CD4-positive, alpha-beta T cell treated with Interferon gamma for 1 hour (primary cell): ENCODE results near the gene GALNT15.

Experiments
- DNase-seq: peaks from one replicate; pipeline ENCODE4 v3.0.0-alpha.2; 2020

The GALNT15 gene, protein sequence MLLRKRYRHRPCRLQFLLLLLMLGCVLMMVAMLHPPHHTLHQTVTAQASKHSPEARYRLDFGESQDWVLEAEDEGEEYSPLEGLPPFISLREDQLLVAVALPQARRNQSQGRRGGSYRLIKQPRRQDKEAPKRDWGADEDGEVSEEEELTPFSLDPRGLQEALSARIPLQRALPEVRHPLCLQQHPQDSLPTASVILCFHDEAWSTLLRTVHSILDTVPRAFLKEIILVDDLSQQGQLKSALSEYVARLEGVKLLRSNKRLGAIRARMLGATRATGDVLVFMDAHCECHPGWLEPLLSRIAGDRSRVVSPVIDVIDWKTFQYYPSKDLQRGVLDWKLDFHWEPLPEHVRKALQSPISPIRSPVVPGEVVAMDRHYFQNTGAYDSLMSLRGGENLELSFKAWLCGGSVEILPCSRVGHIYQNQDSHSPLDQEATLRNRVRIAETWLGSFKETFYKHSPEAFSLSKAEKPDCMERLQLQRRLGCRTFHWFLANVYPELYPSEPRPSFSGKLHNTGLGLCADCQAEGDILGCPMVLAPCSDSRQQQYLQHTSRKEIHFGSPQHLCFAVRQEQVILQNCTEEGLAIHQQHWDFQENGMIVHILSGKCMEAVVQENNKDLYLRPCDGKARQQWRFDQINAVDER

DNA sequence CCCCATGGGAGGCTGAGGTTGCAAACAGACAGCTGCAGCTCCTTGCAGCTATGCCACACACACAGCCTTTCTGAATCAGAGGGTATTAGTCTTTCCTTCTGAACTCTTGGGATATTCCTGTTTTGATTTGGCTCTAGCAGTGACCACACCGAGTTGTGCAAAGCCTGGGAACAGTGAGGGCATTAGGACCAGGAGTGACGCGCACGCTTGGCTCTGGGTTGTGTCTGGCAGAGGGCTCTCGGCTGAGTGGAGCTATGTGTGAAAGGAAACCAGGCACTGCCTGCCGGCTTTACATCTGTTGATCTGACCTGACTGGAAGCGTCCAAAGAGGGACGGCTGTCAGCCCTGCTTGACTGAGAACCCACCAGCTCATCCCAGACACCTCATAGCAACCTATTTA lies at the start of gene GALNT15:
Gene GALNT15 (plus strand): TSS at position 292 of the 400 bp plus-strand sequence. CDS start 472 bp downstream, outside the sequence.
- DNase-seq, result no peak

DNA sequence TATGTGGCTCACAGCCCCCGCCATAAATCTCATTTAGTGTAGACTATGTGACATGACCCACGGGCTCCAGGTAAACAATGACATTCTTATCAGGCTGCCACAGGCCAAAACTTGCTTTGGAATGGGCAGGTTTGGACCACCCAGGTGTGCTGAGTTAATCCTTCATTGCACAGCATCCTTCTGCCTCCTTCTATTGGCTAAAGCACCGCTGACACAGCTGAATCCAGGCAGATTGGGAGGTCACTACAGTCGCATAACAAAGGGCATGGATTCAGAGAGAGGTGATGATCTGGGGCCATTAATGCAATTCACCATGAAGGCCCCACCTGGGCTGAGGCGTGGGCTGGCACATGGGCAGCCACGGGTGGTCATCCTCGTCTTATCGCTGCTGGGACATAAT lies 47.8 kb upstream of the GALNT15 start:
- DNase-seq, result no peak

DNA sequence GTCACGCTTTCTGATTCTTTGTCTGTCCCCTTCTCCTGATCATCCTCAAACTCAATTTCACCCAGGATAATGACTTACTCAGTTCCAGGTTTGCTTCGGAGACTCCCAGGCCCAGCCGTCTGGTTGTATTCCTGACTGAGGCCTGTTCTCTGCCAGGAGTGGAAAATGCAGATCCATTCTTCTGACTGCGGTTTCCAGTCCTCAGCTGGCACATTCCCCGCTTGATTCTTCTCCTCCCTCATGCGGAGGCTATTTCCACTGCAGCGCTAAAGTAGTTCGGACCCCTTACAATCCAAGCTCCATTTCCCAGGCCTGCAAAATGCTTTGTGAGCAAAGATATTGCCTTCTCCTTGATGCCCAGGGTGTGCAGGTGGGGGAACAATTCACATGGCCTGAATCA lies 47.2 kb upstream of the GALNT15 start:
- DNase-seq, result no peak

DNA sequence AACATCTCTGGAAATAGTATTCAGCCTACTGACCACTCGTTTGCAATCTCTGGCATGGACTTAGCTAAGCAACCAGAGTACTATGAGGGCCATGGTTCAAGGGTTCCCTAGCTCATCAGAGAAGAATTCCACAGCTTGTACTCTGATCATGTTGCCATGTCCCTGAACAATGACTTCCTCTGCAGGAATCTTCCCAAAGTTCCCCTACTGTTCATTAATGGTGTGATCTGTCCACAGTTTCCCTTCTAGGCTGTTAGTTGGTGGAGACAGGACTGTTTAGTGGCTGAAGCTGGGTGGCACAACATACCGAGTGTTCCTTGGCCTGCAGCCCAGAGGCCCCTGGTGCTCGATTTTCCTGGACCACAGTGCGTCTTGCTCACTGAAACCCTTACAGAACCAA lies 44.4 kb upstream of the GALNT15 start:
- no peak for DNase-seq

DNA sequence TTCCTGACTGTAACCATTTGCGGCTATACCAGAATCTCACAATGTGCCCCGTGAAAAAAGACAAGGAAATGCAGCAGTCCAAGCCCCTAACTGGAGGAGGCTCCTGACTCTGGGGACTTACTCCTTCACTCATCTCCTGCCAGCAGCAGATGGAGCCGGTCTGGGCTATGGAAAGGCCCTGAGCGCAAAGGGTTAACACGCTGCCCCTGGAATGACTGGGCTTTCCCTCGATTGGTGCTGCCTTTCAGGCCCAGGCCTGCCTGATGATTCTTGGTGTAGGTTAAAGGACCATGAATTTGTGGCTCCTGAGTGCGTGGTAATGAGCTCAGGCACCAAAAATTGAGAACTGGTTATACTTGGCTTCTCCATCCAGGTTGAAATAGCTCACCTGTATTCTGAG lies 42.3 kb upstream of the GALNT15 start:
- no peak for DNase-seq

DNA sequence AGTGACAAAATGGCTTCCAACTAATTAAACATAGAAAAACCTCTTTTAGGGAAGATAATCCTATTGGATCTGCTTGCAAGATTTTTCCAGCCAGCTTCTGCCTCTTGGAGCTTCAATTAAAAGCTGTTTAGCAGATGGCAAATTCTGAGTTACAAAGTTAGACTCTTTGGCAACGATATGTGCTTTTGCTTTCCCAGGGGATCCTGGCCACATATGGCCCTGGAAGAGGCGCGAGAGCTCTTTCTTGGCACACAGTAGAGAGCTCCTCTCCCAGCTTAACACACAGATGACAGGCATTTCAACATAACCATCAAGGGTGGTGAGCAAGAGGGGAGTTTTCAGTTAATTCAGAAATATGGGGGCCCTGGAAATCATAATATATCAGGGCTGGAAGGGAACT lies 41.6 kb upstream of the GALNT15 start:
- no peak for DNase-seq

DNA sequence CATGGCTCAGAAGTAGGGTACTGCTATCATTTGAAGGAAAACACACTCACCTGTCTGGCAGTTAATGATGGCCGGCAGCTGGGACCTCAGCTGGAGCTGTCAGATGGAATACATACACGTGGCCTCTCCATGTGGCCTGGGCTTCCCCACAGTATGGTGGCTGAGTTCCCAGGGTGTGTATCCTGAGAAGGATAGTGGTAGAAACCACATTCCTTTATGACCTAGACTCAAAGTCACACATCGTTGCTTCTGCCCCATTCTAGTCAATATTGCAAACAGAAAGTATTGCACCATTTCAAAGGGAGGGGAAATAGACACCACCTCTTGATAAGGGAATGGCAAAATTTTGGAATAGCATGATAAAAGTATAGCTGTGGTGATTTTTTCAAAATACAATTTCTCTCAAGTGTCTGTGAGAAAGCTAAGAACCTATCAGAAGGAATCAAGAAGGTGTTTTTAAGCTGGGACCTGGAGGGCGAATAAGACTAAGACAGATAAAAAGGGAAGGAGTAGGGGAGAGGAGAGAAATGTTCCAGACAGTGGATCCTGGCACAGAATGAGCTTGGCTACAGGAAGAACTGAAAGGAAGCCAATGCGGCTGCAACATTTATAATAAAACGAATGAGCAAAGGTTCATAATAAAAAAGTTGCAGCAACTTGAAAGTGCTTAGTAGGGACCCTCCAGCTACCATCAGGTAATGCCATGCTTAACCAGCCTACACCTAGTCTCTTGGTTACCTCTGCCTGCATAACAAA lies 40.1 kb upstream of the GALNT15 start:
- DNase-seq, result no peak

DNA sequence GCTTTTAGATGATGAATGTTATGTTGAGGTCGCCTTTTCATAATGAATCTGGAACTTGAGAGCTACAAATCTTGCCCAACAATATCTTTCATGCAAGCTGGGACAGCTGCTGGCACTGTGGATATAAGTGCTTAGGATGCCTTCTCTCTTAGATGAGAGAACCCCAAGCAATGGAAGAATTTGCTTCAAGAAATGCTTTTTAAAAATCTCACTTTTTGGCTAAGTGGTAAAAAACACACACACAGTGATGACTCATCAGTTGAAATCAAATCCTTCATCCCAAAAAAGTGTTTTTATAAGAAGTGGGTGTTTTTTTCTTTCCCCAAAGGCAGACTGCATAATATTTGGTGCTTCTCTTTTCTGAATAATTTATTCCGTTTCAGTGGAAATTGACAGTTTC lies 38.4 kb upstream of the GALNT15 start:
- DNase-seq, result no peak

DNA sequence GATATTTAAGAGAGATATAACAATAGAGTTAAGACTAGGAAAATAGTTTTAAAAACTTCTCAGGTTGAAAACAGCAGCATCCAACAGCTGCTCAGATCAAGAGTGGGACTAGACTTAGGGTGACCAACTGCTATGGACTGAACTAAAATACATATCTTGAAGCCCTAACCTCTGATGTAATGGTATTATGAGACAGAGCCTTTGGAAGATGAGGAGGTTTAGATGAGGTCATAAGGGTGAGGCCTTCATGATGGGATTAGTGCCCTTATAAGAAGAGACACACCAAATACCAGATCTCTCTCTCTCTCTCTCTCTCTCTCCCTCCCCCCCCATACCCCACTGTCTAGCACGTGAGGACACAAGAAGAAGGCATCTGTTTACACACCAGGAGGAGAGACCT lies 37.4 kb upstream of the GALNT15 start:
- no peak for DNase-seq

DNA sequence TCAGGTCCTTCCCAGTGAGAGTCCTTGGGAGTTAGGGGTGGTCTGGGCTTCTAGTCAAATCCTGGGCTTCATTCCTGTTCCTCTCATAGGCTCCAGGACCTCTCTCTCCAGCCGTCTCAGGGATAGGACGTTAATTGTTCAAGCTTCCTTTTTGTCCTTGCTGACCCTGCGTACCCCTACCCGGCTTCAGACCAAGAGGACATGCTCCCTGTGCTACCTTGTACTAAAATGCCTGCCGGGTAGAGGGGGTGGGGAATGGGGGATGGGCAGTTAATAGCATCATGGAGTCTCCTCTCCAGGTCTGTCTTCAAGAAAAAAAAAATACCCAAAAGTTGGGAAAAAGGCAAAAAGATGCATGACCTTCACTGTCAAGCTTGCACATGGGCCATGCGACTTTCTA lies 36.5 kb upstream of the GALNT15 start:
- DNase-seq, result no peak

DNA sequence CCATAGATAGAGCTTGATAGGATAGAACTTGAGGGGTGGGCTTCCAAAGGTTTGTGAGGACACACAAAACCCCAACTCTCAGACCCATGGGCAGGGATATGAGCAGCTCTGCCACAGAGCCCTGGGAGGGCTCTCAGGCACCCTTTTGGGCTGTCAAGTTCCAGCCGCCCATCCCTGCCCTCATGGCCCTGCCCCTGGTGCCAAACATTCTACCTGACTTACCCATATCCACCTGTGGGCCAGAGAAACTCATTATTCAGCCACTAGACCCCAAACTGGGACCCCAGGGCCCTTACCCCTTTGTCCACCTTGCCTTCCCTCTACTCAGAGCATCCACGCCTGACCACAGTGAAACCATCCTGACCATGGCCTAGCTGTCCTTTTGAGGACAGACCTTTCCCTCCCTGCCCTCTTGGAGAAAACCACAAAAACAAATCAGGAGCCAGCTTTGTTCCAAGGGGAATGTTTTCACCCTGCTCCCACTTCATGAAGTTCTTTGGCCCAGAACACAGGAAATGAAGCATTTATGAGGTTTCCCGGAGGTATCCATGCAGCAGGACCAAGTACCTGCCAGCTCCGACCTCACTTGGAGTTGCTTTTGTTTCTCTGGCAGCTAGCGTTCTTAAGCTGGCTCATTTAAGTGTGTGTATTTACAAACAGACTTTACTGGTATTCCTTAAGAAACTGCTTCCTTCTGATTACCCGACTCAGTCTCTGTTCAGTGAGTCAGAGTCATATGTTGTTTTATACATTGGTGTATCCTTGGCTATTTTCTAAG lies 34.2 kb upstream of the GALNT15 start:
- DNase-seq, result no peak

DNA sequence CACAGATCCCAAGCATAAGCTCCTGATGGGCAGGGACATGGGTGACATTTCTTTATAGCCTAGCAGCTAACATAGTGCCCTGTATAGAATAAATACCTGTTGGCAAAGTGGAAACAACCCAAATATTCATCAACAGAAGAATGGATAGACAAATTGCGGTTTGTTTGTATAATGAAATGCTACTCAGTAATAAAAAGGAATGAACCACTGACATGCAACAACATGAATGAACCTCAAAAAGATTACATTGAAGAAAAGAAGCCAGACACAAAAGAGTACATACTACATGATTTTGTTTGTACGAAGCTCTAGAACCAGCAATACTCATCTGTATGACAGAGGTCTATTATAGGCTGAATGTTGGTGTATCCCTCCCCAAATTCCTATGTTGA lies 33.6 kb upstream of the GALNT15 start:
- DNase-seq, result no peak

DNA sequence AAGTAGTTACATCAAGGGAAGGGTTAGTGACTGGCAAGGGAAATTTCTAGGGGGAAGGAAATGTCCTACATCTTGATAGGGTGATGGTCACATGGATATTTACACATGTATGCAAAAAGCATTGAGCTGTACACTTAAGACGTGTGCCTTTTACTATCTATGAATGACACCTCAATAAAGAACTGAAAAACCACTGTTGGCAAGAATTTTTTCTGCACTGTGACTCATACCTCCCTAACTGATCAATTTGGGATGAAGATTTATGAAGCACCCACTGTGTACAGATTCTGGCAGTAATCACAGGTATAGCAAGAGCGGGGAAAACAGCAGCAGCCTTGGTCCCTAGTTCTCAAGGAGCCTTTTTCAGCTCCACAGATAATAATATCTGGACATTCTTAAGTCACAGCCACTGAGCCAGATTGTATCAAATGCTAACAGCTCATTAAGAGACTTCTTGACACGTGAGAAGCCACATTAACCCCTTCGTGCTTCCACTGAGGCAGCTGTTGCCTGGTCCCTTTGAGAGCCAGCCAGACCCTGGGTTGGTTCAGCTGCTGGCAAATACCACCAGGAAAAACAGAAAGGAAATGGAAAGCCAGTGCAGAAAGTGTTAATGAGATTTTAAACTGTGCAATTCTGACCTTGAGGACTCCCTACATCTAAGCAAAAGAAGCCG lies 32.0 kb upstream of the GALNT15 start:
- DNase-seq, result no peak

DNA sequence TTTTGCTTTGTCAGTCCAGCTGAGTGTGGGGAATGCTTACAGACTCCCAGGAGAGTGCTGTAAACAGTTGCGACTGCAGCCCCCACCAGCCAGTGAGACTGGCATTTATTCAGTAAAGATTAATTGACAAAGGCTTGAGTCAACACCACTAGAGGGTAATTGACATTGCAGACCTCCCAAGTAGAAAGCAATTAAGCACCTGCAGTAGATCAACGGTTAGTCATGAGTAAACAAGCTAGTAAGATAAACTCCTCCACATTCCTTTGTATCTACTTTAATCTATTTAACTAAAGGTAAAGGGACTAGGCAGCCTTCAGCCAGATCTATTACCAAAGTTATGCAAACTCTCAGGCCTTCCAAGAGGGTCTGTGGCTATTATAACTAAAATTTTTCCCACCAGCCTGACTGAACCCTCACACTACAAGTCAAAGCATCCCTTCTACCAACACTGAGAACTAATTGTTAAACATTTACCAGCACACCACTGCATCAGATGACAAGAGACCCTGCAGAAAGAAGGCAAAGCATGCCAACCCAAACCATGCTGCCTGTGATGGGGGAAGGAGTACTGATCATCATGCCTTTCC lies 30.5 kb upstream of the GALNT15 start:
- no peak for DNase-seq

DNA sequence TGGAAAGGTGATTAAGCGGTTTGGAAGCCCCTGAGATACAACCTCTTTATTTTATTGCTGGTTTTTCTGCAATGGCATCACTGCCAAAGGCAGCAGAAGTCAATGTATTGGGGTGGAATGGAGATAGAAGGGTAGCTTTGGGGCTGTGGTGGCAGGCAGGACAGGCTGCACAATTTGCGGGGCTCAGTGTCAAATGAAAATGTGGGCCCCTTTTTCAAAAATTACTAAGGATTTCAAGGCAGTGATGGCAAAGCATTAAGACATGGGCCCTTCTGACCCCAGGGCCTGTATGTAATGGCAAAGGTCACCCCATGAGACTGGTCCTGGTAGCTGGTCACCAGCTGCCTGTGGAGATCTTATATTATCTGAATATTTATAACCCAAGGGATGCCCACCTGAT lies 29.3 kb upstream of the GALNT15 start:
- no peak for DNase-seq

DNA sequence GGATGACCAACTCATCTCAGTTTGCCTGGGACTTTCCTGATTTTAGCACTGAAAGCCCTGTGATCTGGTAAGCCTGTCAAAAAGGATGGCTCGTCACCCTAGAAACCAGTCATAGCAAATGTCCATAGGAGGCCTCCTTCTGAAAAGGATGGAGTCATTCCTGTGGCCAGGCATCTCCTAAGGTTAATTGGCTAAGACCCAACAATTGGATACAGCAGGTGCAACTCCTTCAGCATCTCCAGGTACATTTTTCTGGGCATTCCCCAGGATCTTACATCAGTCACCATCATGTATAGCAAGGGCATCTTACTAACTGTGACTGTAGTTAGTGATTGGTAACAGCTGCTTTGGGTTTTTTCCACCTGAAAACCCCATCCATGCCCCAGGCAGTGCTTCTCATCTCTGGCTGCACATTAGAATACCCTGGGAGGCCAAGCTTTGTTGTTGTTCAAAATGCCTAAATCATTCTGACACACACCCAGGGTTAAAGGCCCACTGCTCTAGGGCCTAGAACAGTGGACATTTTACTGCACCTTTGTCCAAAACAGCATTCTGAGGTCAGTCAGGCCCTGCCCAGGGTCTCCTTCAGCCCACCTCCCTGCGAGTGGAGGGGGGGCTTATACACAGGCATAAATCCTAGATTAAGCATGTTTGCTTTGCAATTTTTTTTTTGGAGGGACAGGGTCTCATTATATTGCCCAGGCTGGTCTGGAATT lies 28.3 kb upstream of the GALNT15 start:
- no peak for DNase-seq

DNA sequence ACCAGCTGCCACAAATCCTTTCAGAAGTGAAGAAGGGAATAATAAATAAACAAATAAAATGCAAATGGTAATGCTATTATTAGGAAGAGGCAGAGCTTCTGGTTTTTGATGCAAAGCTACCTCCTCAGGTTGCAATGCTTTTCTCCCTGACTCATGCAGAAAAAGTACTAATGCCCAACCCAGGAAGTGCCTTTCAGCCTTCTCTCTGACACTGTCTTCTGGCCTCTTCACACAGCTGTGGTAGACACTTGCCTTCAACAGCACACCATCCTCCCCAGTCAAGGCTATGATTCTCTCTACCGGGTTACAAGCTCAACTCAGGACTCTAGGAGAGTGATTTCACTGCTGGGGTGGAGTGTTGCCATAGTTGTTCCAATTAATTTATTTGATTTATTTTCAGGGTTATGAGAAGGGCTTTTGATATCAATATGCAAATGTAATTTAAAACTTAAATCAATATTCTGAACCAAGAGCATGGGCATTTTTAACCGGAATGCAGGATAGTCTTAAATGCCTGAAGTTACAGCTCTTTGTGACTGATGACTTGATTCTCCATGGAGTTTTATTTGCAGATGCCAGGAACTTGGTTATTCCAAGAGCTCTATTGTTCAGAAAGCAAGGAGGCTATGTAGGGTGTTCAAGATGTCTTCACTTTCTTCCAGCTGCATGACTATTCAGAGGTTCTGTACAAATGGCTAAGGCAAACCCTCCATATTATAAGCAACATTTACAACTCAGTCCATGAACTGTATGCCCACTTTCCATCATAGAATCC lies 27.1 kb upstream of the GALNT15 start:
- DNase-seq, result no peak

DNA sequence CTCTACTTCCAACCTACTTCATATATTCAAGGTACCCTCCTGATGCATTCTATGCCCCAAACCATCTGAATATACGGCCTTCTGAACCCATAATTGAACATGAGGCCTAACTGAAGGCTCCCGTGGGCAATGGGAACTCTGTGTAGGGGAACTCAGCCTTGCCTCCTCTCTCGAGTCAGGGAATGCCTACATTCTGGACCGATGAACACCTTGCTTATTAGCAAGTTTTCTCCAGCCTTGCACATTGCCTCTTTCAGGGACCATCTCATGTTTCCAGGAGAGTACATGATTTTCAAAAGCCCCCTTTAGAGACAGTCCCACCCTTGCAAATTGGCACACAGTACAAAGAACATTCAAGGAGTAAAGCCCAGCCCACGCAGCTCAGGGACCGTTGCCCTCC lies 26.3 kb upstream of the GALNT15 start:
- DNase-seq, result no peak

DNA sequence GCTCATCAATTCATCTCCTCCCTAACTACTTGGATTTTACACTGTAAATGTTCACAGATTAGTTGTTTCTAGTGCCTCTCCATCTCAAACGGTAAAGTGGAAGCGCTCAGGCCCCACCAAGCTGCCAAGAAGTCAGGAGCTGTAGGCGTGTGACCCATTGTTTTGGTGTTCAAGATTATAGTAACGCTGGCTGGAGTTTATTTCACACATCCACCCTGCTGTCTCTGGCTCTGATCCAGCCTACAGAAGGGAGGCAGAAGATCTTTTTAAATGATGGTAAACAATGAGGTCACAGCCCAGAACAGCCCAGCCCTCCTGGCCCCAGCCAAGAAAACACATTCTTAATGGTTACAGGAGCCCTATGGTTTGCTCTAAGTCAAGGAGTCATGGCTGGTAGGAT lies 25.7 kb upstream of the GALNT15 start:
- DNase-seq, result no peak

DNA sequence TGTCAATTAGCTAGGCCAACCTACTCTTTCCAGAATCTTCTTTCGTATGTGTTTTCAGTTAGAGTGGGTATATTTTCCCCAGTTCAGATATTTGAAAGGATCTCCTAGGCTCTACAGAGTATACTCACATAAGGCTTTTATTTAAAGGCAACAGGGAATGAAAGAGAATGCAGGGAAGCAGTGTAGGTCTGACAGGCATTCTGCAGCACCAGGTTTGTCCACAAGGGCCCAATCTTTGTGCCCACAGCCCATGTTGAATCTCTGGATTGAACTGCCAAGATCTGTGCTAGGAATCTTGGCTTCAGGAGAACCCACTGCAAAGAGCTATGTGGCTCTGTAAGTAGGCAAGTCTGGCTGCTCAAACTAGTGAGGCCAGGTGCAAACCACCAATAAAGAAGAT lies 24.2 kb upstream of the GALNT15 start:
- no peak for DNase-seq

DNA sequence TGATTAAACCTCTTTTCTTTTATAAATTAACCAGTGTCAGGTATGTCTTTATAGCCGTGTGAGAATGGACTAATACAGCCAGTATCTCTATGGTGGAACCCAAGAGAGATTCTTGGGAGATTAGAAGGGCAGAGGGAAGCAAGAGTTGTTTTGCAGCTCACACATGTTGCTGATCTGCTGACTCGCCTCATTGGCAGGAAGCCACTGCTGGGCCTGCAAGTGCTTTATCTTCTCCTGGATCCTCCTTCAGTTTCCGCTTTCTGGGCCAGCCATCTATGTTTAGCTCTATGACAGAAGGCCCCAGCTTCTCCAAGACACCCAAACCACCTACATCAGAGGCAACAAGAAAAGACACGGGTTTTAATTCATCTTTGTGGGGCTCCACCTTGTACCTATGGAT lies 23.4 kb upstream of the GALNT15 start:
- no peak for DNase-seq
